K562 (cell line): Measurements from ENCODE around the gene AICDA. TPM values are rescaled to one million over a fixed set of nuclear protein-coding genes. Genes with fewer than 3 reads are reported as not detected.

Experiments used
- MAFF ChIP-seq: IDR thresholded peaks from 2 replicates; pipeline ENCODE4 v1.6.1; 2012; ENCODE audit warnings: low read length, improper control_type of control experiment
- MCM2 ChIP-seq: fragments of 450-650 bp; IDR thresholded peaks from 2 replicates; pipeline ENCODE4 v1.6.1; 2017; ENCODE audit warnings: low read depth, mild to moderate bottlenecking
- MNT ChIP-seq, 2 experiments: fragments of 450-650 bp; conservative IDR thresholded peaks; 2 replicates each; pipeline ENCODE4 v1.6.1; 2017; ENCODE audit warnings: mild to moderate bottlenecking in 2 of 2, moderate library complexity in 2 of 2
- SIRT6 ChIP-seq: IDR thresholded peaks from one replicate; pipeline ENCODE4 v1.6.1; 2012; ENCODE audit warnings: low read depth, mild to moderate bottlenecking, control low read depth, inconsistent platforms, low read length, moderate library complexity
- SREBF2 ChIP-seq: sonication (generic); formaldehyde crosslinking; IDR thresholded peaks from 2 replicates; pipeline ENCODE4 v1.4.0; 2020; ENCODE audit warnings: mild to moderate bottlenecking, missing genetic modification reagents
- XRCC4 ChIP-seq: IDR thresholded peaks from one replicate; pipeline ENCODE4 v1.6.1; 2011; ENCODE audit not compliant: insufficient read depth, insufficient read length; ENCODE audit errors: extremely low read depth
- ZNF76 ChIP-seq: fragments of 250-450 bp; sonication (Bioruptor Pico); IDR thresholded peaks from 2 replicates; pipeline ENCODE4 v1.4.0; 2020; ENCODE audit warnings: mild to moderate bottlenecking, moderate library complexity, borderline replicate concordance
- polyA plus RNA-seq, 8 experiments: library from polyadenylated mRNA; depleted of rRNA in 4 of 8; stranded (reverse) in 5 of 8; unstranded in 3 of 8; fragments of >200 nt; fragmentation: Nextera tagmentation in 2 of 8; fragmentation: Illumina TruSeq in 1 of 8; extraction: Ambion mirVana in 2 of 8; extraction: Trizol in 1 of 8; gene quantifications; 2 replicates each; pipeline versions ENCODE4 v1.2.1 to v1.2.3, GENCODE V29; 2011 to 2014; ENCODE audit warnings: inconsistent platforms in 1 of 8, missing spikeins in 1 of 8
- total RNA-seq, 7 experiments: library from RNA; depleted of rRNA in 6 of 7; stranded (reverse); fragments of >200 nt in 6 of 7; fragmentation: Illumina TruSeq in 2 of 7; extraction: Trizol in 2 of 7; gene quantifications; 2 replicates each; pipeline versions ENCODE4 v1.2.1 to v1.2.3, GENCODE V29; 2011 to 2021; ENCODE audit warnings: low replicate concordance in 1 of 7
- TF ChIP-seq, protein P1 (sequence below): fragments of 450-650 bp; IDR thresholded peaks from 2 replicates; pipeline ENCODE4 v1.6.1; 2017; ENCODE audit warnings: antibody characterized with exemption, mild to moderate bottlenecking
- TF ChIP-seq, protein P2 (sequence below), 2 experiments: fragments of 450-650 bp in 1 of 2; sonication (generic) in 1 of 2; formaldehyde crosslinking in 1 of 2; IDR thresholded peaks in 1 of 2; conservative IDR thresholded peaks in 1 of 2; 2 replicates each; pipeline versions ENCODE4 v1.6.1 to v1.8.1; 2016 to 2023; ENCODE audit warnings: mild to moderate bottlenecking in 2 of 2, moderate library complexity in 2 of 2, inconsistent platforms in 1 of 2, missing genetic modification reagents in 1 of 2

Gene AICDA
- total and polyA plus RNA-seq, 9 of the 15 experiments (the other 6 are each of a cell fraction or from before 2014, with no cell fraction given), result not detected

DNA sequence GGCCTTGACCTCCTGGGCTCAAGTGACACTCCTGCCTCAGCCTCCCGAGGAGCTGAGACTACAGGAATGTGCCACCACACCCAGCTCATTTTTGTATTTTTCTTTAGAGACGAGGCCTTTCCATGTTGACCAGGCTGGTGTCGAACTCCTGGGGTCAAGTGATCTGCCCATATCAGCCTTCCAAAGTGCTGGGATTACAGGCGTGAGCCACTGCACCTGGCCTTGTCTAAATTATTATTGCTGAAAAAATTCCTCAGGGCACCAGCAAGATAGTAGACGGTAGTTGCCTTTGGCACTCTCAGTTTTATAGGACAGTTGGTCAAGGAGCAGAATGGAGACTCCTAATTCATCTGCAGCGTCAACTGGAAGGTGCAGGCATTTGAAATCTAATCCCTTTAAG lies 2.5 kb upstream of the AICDA start (continued):
- TF ChIP-seq, protein P1, sequence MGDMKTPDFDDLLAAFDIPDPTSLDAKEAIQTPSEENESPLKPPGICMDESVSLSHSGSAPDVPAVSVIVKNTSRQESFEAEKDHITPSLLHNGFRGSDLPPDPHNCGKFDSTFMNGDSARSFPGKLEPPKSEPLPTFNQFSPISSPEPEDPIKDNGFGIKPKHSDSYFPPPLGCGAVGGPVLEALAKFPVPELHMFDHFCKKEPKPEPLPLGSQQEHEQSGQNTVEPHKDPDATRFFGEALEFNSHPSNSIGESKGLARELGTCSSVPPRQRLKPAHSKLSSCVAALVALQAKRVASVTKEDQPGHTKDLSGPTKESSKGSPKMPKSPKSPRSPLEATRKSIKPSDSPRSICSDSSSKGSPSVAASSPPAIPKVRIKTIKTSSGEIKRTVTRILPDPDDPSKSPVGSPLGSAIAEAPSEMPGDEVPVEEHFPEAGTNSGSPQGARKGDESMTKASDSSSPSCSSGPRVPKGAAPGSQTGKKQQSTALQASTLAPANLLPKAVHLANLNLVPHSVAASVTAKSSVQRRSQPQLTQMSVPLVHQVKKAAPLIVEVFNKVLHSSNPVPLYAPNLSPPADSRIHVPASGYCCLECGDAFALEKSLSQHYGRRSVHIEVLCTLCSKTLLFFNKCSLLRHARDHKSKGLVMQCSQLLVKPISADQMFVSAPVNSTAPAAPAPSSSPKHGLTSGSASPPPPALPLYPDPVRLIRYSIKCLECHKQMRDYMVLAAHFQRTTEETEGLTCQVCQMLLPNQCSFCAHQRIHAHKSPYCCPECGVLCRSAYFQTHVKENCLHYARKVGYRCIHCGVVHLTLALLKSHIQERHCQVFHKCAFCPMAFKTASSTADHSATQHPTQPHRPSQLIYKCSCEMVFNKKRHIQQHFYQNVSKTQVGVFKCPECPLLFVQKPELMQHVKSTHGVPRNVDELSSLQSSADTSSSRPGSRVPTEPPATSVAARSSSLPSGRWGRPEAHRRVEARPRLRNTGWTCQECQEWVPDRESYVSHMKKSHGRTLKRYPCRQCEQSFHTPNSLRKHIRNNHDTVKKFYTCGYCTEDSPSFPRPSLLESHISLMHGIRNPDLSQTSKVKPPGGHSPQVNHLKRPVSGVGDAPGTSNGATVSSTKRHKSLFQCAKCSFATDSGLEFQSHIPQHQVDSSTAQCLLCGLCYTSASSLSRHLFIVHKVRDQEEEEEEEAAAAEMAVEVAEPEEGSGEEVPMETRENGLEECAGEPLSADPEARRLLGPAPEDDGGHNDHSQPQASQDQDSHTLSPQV, result no peak
- TF ChIP-seq SREBF2 (CRISPR knock-in tag) (no peak), ZNF76 (CRISPR knock-in tag) (no peak), MAFF (no peak), XRCC4 (no peak), MNT (conservative IDR thresholded peaks at IDR 0.05) (no peak), MCM2 (no peak), SIRT6 (no peak)
- TF ChIP-seq, protein P2, sequence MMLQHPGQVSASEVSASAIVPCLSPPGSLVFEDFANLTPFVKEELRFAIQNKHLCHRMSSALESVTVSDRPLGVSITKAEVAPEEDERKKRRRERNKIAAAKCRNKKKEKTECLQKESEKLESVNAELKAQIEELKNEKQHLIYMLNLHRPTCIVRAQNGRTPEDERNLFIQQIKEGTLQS (IDR thresholded peaks at IDR 0.05), result no peak
- TF ChIP-seq, protein P2 (CRISPR knock-in tag; conservative IDR thresholded peaks at IDR 0.05), result no peak
